Brain microvascular endothelial cell (primary cell): Measurements from ENCODE around the gene BTF3.
A peak's percentile ranks its signal among the peaks of the same experiment; 100 is the strongest.
"Not testable (repeated sequence)": the region's sequence is repeated elsewhere in the genome, so short reads cannot be mapped to it uniquely, and the experiment has no call there.

Experiments
- DNase-seq: peaks from one replicate; pipeline ENCODE4 v3.0.0-alpha.2; 2020
- H3K27ac ChIP-seq: fragments of 250-450 bp; sonication (Bioruptor Pico); 2 replicates; pipeline ENCODE4 v1.5.1; 2020; ENCODE audit warnings: mild to moderate bottlenecking, moderate library complexity
- H3K27me3 ChIP-seq: fragments of 250-450 bp; sonication (Bioruptor Pico); replicated peaks from 2 replicates; pipeline ENCODE4 v1.5.1; 2020; ENCODE audit warnings: mild to moderate bottlenecking
- H3K36me3 ChIP-seq: fragments of 250-450 bp; sonication (Bioruptor Pico); replicated peaks from 2 replicates; pipeline ENCODE4 v1.5.1; 2020; ENCODE audit warnings: mild to moderate bottlenecking
- H3K4me3 ChIP-seq: 2 replicates; pipeline ENCODE4 v1.5.1; 2011; ENCODE audit warnings: low read depth, mild to moderate bottlenecking, control low read depth, low read length, moderate library complexity
- in situ Hi-C: cut with HindIII; loops from 2 replicates; pipeline ENCODE4 v1.10.0; 2017; ENCODE audit warnings: low sequenced_read_pairs, low pct_ligation_motif_present
- TF ChIP-seq, protein P1 (sequence below): IDR thresholded peaks from 2 replicates; pipeline ENCODE4 v1.5.1; 2011; ENCODE audit warnings: low read depth, mild to moderate bottlenecking, moderate library complexity, low read length, control low read depth, inconsistent platforms; ENCODE audit errors: missing control alignments

The BTF3 gene

GRCh38 chr5:73484511-73484910, 13.7 kb upstream of the BTF3 start:
- Histone ChIP-seq H3K27ac (no peak overlapping the region), H3K36me3 (no peaks in the 10 kb centered on the region), H3K4me3 (no peak overlapping the region), H3K27me3 (no peaks in the 10 kb centered on the region)
- TF ChIP-seq, protein P1, sequence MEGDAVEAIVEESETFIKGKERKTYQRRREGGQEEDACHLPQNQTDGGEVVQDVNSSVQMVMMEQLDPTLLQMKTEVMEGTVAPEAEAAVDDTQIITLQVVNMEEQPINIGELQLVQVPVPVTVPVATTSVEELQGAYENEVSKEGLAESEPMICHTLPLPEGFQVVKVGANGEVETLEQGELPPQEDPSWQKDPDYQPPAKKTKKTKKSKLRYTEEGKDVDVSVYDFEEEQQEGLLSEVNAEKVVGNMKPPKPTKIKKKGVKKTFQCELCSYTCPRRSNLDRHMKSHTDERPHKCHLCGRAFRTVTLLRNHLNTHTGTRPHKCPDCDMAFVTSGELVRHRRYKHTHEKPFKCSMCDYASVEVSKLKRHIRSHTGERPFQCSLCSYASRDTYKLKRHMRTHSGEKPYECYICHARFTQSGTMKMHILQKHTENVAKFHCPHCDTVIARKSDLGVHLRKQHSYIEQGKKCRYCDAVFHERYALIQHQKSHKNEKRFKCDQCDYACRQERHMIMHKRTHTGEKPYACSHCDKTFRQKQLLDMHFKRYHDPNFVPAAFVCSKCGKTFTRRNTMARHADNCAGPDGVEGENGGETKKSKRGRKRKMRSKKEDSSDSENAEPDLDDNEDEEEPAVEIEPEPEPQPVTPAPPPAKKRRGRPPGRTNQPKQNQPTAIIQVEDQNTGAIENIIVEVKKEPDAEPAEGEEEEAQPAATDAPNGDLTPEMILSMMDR = no peak
- no peak for DNase-seq
- in situ Hi-C loops = no loop called here

- H3K27ac ChIP-seq = no peak overlapping the region
- TF ChIP-seq, protein P1 = no peak
- no peaks in the 10 kb centered on the region for H3K27me3 ChIP-seq
- no peaks in the 10 kb centered on the region for H3K36me3 ChIP-seq
- no peak overlapping the region for H3K4me3 ChIP-seq
- peak; percentile 22 for DNase-seq
- in situ Hi-C loops = no loop called here
These were observed 12.5 kb upstream of the BTF3 start for GRCh38 chr5:73485715-73486114.

- no peaks in the 10 kb centered on the region for H3K36me3 ChIP-seq
- no peak overlapping the region for H3K4me3 ChIP-seq
- H3K27me3 ChIP-seq = no peaks in the 10 kb centered on the region
- in situ Hi-C loops = no loop called here
- no peak for DNase-seq
- TF ChIP-seq, protein P1 = no peak
- H3K27ac ChIP-seq = no peak overlapping the region
These were observed 11.9 kb upstream of the BTF3 start for GRCh38 chr5:73486119-73486899.

DNA sequence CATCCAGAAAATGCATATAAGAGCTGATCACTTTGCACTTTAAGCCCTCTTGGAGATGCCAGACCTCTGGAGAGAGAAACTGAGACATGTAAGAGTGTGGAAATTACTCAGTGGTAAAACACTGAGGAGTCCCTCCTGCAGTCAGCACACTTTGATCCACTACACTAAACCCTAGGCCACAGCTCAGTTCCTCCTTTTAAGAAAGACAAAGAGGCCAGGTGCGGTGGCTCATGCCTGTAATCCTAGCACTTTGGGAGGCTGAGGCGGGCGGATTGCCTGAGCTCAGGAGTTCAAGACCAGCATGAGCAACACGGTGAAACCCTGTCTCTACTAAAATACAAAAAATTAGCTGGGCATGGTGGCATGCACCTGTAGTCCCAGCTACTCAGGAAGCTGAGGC, 11.0 kb upstream of the BTF3 start:
- H3K27me3 ChIP-seq, H3K27ac ChIP-seq, H3K4me3 ChIP-seq, DNase-seq, H3K36me3 ChIP-seq, in situ Hi-C loops: not testable (repeated sequence)

DNA sequence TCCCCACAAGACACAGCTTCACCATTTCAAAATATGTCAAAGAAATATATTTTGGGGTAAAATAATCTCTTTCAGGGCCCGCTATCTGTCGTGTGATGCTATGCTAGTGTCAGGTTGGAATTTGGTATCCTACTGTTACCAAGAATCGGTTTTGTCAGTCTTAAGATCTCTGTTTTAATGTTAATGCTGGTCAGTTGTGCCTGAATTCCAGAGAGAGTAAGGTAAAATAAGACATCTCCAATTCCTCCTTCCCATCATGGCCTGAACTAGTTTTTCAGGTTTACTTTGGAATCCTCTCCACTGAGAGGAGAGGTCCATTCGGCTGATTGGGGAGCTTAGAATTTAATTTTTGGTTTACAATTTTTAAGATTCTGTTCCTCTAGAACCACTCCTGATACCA, 10.4 kb upstream of the BTF3 start:
- no peak for DNase-seq
- Histone ChIP-seq H3K36me3 (no peaks in the 10 kb centered on the region), H3K4me3 (no peak overlapping the region), H3K27ac (no peak overlapping the region), H3K27me3 (no peaks in the 10 kb centered on the region)
- in situ Hi-C loops = no loop called here
- TF ChIP-seq, protein P1 = no peak

DNA sequence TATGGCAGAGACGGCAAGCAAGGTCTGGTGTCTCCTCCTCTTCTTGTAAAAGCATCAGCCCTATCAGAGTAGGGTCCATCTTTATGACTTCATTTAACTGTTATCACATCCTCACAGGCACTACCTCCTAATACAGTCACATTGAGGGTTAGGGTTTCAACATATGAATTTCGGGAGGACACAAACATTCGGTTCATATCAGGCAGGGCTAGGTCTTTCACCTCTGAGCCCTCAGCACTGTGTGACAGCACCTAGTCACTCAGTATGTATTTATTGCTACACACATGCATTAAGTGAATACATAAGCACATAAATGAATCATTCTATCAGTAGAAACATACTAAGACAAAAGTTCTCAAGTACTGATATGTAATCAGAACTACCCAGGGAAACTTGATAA, 9.4 kb upstream of the BTF3 start:
- TF ChIP-seq, protein P1 = no peak
- H3K36me3 ChIP-seq = no peaks in the 10 kb centered on the region

More for the DNA sequence above, 9.4 kb upstream of the BTF3 start:
- no peak for DNase-seq
- Histone ChIP-seq H3K27ac (no peak overlapping the region), H3K4me3 (no peak overlapping the region), H3K27me3 (no peaks in the 10 kb centered on the region)
- in situ Hi-C loops = no loop called here
